GM12878 (cell line): ENCODE results near the gene C22orf15. TPM values are rescaled to one million over a fixed set of nuclear protein-coding genes. Genes with fewer than 3 reads are reported as not detected.

Experiments
- BHLHE40 ChIP-seq, 2 experiments: fragments of 450-650 bp in 1 of 2; IDR thresholded peaks; 2 replicates each; pipeline ENCODE4 v1.6.1; 2011 to 2017; ENCODE audit warnings: low read depth in 2 of 2, borderline replicate concordance in 1 of 2, improper control_type of control experiment in 1 of 2, low read length in 1 of 2, mild to moderate bottlenecking in 1 of 2
- CBX3 ChIP-seq: fragments of 200-600 bp; sonication (generic); IDR thresholded peaks from 2 replicates; pipeline ENCODE4 v1.6.1; 2016; ENCODE audit warnings: low read depth, borderline replicate concordance
- PKNOX1 ChIP-seq: fragments of 450-650 bp; IDR thresholded peaks from 2 replicates; pipeline ENCODE4 v1.6.1; 2016; ENCODE audit warnings: mild to moderate bottlenecking
- SMAD1 ChIP-seq: fragments of 450-650 bp; IDR thresholded peaks from 2 replicates; pipeline ENCODE4 v1.6.1; 2018; ENCODE audit warnings: mild to moderate bottlenecking, low read depth; ENCODE audit not compliant: partially characterized antibody
- SMC3 ChIP-seq: IDR thresholded peaks from 2 replicates; pipeline ENCODE4 v1.6.1; 2011; ENCODE audit warnings: low read length, improper control_type of control experiment, borderline replicate concordance
- SRF ChIP-seq, 2 experiments: IDR thresholded peaks; 2 replicates each; pipeline ENCODE4 v1.6.1; 2011; ENCODE audit warnings: low read depth in 2 of 2, low read length in 2 of 2, mild to moderate bottlenecking in 1 of 2, moderate library complexity in 1 of 2
- TCF7 ChIP-seq: IDR thresholded peaks from 2 replicates; pipeline ENCODE4 v1.6.1; 2014; ENCODE audit warnings: antibody characterized with exemption, borderline replicate concordance
- ZBED1 ChIP-seq: IDR thresholded peaks from 2 replicates; pipeline ENCODE4 v1.6.1; 2016; ENCODE audit warnings: borderline replicate concordance
- ZNF687 ChIP-seq: fragments of 450-650 bp; IDR thresholded peaks from 2 replicates; pipeline ENCODE4 v1.6.1; 2017; ENCODE audit warnings: mild to moderate bottlenecking, moderate library complexity
- polyA plus RNA-seq, 11 experiments: library from polyadenylated mRNA; depleted of rRNA in 4 of 11; unstranded in 6 of 11; stranded (reverse) in 5 of 11; fragments of >200 nt; fragmentation: Nextera tagmentation in 4 of 11; fragmentation: Illumina TruSeq in 1 of 11; extraction: Ambion mirVana in 4 of 11; extraction: Trizol in 1 of 11; gene quantifications; 1 replicate in 1 of 11; 2 replicates in 10 of 11; pipeline versions ENCODE4 v1.2.1 to v1.2.3, GENCODE V29; 2011 to 2016; ENCODE audit warnings: inconsistent platforms in 2 of 11, missing spikeins in 2 of 11, low read depth in 1 of 11
- total RNA-seq, 4 experiments: library from RNA; depleted of rRNA in 3 of 4; stranded (reverse); fragments of >200 nt in 3 of 4; fragmentation: Illumina TruSeq in 1 of 4; extraction: Trizol in 1 of 4; gene quantifications; 2 replicates each; pipeline versions ENCODE4 v1.2.1 to v1.2.3, GENCODE V29; 2013 to 2021
- TF ChIP-seq, protein P1 (sequence below), 3 experiments: IDR thresholded peaks in 2 of 3; conservative IDR thresholded peaks in 1 of 3; 2 replicates each; pipeline ENCODE4 v1.5.1; 2011; ENCODE audit warnings: low read depth in 3 of 3, low read length in 3 of 3, mild to moderate bottlenecking in 3 of 3, control low read depth in 2 of 3, moderate library complexity in 2 of 3, inconsistent platforms in 1 of 3, mixed read lengths in 1 of 3; ENCODE audit not compliant: control insufficient read depth in 2 of 3, insufficient read depth in 1 of 3; ENCODE audit errors: extremely low read depth in 1 of 3

The C22orf15 gene
- total and polyA plus RNA-seq, 10 of the 15 experiments (the other 5 are each of a cell fraction or from before 2014, with no cell fraction given), result 0.05 to 0.47 (median 0.13) TPM; not detected in 3

GRCh38 chr22:23804781-23805291 is 42.0 kb downstream of the C22orf15 start (continued):
- TF ChIP-seq, protein P1, sequence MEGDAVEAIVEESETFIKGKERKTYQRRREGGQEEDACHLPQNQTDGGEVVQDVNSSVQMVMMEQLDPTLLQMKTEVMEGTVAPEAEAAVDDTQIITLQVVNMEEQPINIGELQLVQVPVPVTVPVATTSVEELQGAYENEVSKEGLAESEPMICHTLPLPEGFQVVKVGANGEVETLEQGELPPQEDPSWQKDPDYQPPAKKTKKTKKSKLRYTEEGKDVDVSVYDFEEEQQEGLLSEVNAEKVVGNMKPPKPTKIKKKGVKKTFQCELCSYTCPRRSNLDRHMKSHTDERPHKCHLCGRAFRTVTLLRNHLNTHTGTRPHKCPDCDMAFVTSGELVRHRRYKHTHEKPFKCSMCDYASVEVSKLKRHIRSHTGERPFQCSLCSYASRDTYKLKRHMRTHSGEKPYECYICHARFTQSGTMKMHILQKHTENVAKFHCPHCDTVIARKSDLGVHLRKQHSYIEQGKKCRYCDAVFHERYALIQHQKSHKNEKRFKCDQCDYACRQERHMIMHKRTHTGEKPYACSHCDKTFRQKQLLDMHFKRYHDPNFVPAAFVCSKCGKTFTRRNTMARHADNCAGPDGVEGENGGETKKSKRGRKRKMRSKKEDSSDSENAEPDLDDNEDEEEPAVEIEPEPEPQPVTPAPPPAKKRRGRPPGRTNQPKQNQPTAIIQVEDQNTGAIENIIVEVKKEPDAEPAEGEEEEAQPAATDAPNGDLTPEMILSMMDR (IDR thresholded peaks at IDR 0.05 in 2 of 3, conservative IDR thresholded peaks at IDR 0.05 in 1 of 3; ENCODE audit: control insufficient read depth in 2 of 3, extremely low read depth in 1 of 3, insufficient read depth in 1 of 3, low read depth in 3 of 3, low read length in 3 of 3), result peak in 1 of 3 experiments; percentile 6; a peak in 1 of 6 replicates
- TF ChIP-seq CBX3 (no peak), SRF (IDR thresholded peaks at IDR 0.05; ENCODE audit: low read depth in 2 of 2, low read length in 2 of 2) (no peak), SMC3 (no peak), PKNOX1 (no peak), SMAD1 (no peak), ZBED1 (no peak), TCF7 (no peak), ZNF687 (peak; percentile 86), BHLHE40 (IDR thresholded peaks at IDR 0.05; ENCODE audit: borderline replicate concordance in 1 of 2, low read depth in 2 of 2, low read length in 1 of 2) (0 out of 4 replicates have a peak, but pooled peaks of 1 of the 2 experiments have one; percentile 8)
- TF ChIP-seq, all 136 proteins: peak for 4
